Neutrophil (primary cell): Measurements from ENCODE around the gene NQO1.
A peak's percentile ranks its signal among the peaks of the same experiment; 100 is the strongest.

ENCODE experiments used
- H3K27ac ChIP-seq: fragments of 200-600 bp; sonication (generic); 2 replicates; pipeline ENCODE4 v1.5.1; 2016; ENCODE audit warnings: mild to moderate bottlenecking, moderate library complexity
- H3K27me3 ChIP-seq: fragments of 200-600 bp; sonication (generic); 2 replicates; pipeline ENCODE4 v1.6.0; 2016; ENCODE audit warnings: mild to moderate bottlenecking
- H3K36me3 ChIP-seq: fragments of 200-600 bp; sonication (generic); 2 replicates; pipeline ENCODE4 v1.5.1; 2017
- H3K4me1 ChIP-seq, 2 experiments: fragments of 200-600 bp in 1 of 2; sonication (generic) in 1 of 2; 1 replicate in 1 of 2; 2 replicates in 1 of 2; pipeline versions ENCODE4 v1.5.1 to v1.6.1; 2013 to 2016; ENCODE audit warnings: low read depth in 1 of 2, low read length in 1 of 2, mild to moderate bottlenecking in 1 of 2, moderate library complexity in 1 of 2; ENCODE audit not compliant: control insufficient read depth in 1 of 2, insufficient read depth in 1 of 2
- H3K4me3 ChIP-seq, 2 experiments: fragments of 200-600 bp in 1 of 2; sonication (generic) in 1 of 2; 1 replicate in 1 of 2; 2 replicates in 1 of 2; pipeline ENCODE4 v1.5.1; 2013 to 2016; ENCODE audit warnings: low read depth in 1 of 2, low read length in 1 of 2, mild to moderate bottlenecking in 1 of 2, moderate library complexity in 1 of 2
- H3K9me3 ChIP-seq: fragments of 200-600 bp; sonication (generic); 2 replicates; pipeline ENCODE4 v1.5.1; 2016
- CTCF ChIP-seq: fragments of 200-600 bp; sonication (generic); IDR thresholded peaks from 2 replicates; pipeline ENCODE4 v1.5.1; 2016; ENCODE audit warnings: antibody characterized with exemption

NQO1 gene

GRCh38 chr16:69745959-69746358, 19.6 kb upstream of the NQO1 start:
- TF ChIP-seq CTCF, result no peak
- H3K4me1 ChIP-seq, result peaks cover 11 to 12% of the 10 kb centered on the region in 2 experiments
- no peak overlapping the region for H3K27ac ChIP-seq
- no peak overlapping the region for H3K4me3 ChIP-seq
- peaks cover 27% of the 10 kb centered on the region for H3K36me3 ChIP-seq
- no peaks in the 10 kb centered on the region for H3K9me3 ChIP-seq
- H3K27me3 ChIP-seq, result no peaks in the 10 kb centered on the region

GRCh38 chr16:69745232-69745612, 18.9 kb upstream of the NQO1 start:
- Histone ChIP-seq H3K27me3 (no peaks in the 10 kb centered on the region), H3K4me3 (no peak overlapping the region), H3K4me1 (peaks cover 12% of the 10 kb centered on the region in 2 experiments), H3K9me3 (no peaks in the 10 kb centered on the region), H3K27ac (no peak overlapping the region), H3K36me3 (peaks cover 27% of the 10 kb centered on the region)
- TF ChIP-seq CTCF, result no peak

GRCh38 chr16:69744363-69745231, 18.2 kb upstream of the NQO1 start:
- H3K9me3 ChIP-seq, result no peaks in the 10 kb centered on the region
- H3K27me3 ChIP-seq, result no peaks in the 10 kb centered on the region
- H3K4me3 ChIP-seq, result no peak overlapping the region
- no peak for TF ChIP-seq CTCF
- H3K36me3 ChIP-seq, result peaks cover 27% of the 10 kb centered on the region
- H3K4me1 ChIP-seq, result peaks cover 12% of the 10 kb centered on the region in 2 experiments
- no peak overlapping the region for H3K27ac ChIP-seq

GRCh38 chr16:69741951-69742904, 15.9 kb upstream of the NQO1 start:
- Histone ChIP-seq H3K27ac (peak overlapping the region; percentile 21), H3K4me1 (peaks cover 12% of the 10 kb centered on the region in 2 experiments), H3K4me3 (no peak overlapping the region), H3K27me3 (no peaks in the 10 kb centered on the region), H3K36me3 (peaks cover 9% of the 10 kb centered on the region), H3K9me3 (no peaks in the 10 kb centered on the region)
- TF ChIP-seq CTCF, result no peak

GRCh38 chr16:69741519-69741918, 15.2 kb upstream of the NQO1 start:
- Histone ChIP-seq H3K4me1 (peaks cover 12% of the 10 kb centered on the region in 2 experiments), H3K4me3 (no peak overlapping the region), H3K27me3 (no peaks in the 10 kb centered on the region), H3K36me3 (peaks cover 9% of the 10 kb centered on the region), H3K27ac (peak overlapping the region; percentile 21), H3K9me3 (no peaks in the 10 kb centered on the region)
- no peak for TF ChIP-seq CTCF
